ELR (cell line): ENCODE data around the gene EXOSC9.

Experiments used
- DNase-seq: peaks from one replicate; pipeline ENCODE4 v3.0.0-alpha.2; 2015; ENCODE audit warnings: low read depth

Gene EXOSC9

GRCh38 chr4:121800961-121801714 is at the start of gene EXOSC9:
Gene EXOSC9 (plus strand): TSS chr4:121801323. CDS start chr4:121801425, 102 bp downstream.
- DNase-seq: peak; percentile 94

GRCh38 chr4:121752142-121752541 is 49.0 kb upstream of the EXOSC9 start:
- DNase-seq: peak; percentile 78

DNA sequence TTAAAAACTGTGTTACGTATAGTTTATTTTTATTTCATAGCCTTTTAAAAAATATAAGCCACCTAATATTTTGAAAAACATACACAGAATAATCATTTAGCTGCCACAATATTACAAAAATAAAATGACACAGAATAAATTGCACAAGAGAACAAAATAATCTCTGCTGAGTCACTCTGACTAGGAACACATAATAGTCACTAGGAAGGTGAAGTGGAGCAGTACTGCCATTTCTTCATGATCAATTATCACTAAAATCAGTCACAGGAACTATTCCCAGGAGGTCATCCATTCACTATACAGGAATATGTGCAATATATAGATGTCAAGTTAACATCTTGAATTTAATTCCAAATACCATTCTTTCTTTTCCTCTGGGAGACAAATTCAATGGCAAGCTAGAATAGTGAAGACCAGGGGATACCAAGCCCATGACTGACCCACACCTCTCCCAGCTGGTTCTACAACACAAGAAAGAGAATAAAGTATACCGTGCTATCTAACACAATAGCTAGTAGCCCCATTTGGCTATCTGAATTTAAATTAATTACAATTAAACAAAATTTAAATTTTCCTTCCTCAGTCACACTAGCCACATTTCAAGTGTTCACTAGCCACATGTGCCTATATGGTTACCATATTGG is 42.1 kb upstream of the EXOSC9 start:
- peak; percentile 55 for DNase-seq

GRCh38 chr4:121760205-121760604 is 40.9 kb upstream of the EXOSC9 start:
- DNase-seq: no peak

- no peak for DNase-seq
Observed at GRCh38 chr4:121764303-121764701, 36.8 kb upstream of the EXOSC9 start.

DNA sequence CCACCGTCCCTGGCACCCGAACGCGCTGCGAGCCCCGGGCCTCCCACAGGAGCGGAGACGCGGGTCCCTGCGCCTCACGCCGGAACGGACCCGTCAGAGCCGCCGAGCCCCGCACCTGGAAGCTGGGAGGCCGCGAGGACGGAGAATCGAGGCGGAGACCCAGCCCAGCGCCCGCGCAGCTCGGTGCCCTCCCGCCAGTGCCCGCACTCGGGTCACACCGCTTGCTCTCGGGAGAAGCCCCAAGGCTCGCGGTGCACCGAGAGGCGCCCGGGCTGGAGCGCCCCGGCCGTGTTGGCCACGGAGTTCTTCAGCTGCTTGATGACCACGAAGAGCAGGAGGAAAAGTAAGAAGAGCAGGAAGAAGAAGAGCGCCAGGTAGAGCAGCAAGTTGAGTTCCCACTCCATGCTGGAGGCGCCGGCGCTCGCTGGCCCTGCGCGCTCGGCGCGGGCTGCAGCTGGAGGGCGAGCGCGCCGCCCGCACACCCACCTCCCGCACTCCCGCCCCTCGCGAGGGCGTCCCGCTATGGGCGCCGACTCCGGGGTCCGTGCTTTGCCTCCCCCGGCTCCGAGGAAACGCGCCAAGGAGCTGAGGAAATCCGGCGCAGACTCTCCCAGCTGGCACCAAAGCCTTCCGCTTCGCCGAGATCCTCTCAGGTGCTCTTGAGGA is 36.3 kb upstream of the EXOSC9 start, which contains the start of gene SMIM43:
SMIM43 (minus strand) TSS at position 463 of the 666 bp plus-strand sequence; CDS start at position 404, 59 bp downstream.
- peak; percentile 16 for DNase-seq

DNA sequence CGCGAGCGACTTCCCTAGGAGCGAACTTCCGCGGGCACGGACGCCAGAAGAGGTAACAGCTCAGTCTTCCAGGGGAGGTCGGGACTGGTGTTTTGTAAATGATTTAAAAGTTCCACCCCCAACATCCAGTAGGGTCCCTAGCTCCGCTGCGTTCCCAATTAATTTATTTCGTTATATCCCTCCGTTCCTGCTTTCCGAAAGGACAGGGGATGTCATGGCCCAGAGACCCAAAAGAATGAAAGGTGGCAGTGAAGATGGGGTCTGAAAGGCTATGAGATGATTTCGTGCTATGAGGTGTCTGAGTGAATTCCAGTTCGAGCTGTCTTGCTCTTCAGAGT is 35.8 kb upstream of the EXOSC9 start:
- DNase-seq: no peak

- DNase-seq: no peak
Observed at GRCh38 chr4:121765971-121766538, 35.1 kb upstream of the EXOSC9 start.

- no peak for DNase-seq
Observed at GRCh38 chr4:121767166-121767565, 34.0 kb upstream of the EXOSC9 start.

- no peak for DNase-seq
Observed at GRCh38 chr4:121769341-121769740, 31.8 kb upstream of the EXOSC9 start.

GRCh38 chr4:121771869-121772268 is 29.3 kb upstream of the EXOSC9 start:
- no peak for DNase-seq

- no peak for DNase-seq
Observed at GRCh38 chr4:121773883-121774282, 27.2 kb upstream of the EXOSC9 start.

GRCh38 chr4:121776610-121777401 is 24.3 kb upstream of the EXOSC9 start:
- no peak for DNase-seq

DNA sequence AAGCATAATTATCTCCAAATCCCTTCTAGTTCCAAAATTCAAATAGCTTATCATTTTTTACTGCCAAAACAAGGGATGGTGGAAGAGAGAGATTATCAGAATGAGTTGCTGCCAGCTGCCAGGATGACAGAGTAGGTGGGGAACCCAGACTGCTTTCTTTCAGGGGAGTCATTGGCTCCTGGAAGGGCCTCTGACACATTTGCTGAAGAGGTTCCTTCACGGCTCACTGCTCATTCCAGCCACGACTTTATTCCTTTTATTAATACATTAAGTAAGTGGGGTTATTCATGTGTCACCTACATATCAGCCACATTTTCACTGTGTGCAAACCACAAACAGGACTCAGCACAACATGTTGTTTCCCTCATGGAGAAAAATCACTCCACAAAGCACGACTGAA is 23.5 kb upstream of the EXOSC9 start:
- DNase-seq: no peak

GRCh38 chr4:121778991-121779628 is 22.0 kb upstream of the EXOSC9 start:
- no peak for DNase-seq

DNA sequence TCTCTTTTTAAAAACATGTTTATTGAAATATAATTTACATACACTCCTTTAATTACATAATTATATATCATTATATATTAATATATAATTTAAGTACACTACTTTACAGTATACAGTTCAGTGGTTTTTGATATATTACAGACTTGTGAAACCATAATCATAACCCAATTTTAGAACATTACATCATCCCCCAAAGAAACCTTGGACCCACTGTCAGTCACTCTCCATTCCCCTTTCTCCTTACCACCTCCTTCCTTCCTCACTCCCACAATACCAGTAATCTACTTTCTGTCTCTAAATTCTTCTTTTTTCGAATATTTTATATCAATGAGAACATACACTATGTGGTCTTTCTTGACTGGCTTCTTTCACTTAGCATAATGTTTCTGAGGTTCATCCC is 17.9 kb upstream of the EXOSC9 start:
- no peak for DNase-seq

DNA sequence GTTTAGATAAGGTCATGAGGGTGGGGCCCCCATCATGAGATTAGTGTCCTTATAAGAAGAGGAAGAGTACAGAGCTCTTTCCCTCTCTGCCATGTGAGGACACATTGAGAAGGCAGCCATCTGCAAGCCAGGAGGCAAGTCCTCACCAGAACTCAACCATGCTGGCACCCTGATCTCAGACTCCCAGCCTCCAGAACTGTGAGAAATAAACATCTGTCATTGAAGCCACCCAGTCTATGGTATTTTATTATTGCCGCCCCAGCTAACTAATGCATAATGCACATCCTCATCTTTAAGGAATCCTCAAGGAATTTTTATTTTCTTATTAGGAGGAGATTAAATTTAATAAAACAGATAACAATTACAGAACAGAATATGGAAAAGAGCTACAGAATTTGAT is 16.7 kb upstream of the EXOSC9 start:
- peak; percentile 48 for DNase-seq

- DNase-seq: peak; percentile 94
Observed at GRCh38 chr4:121784975-121785374, 16.1 kb upstream of the EXOSC9 start.

- DNase-seq: peak; percentile 26
Observed at GRCh38 chr4:121785479-121785878, 15.6 kb upstream of the EXOSC9 start.

DNA sequence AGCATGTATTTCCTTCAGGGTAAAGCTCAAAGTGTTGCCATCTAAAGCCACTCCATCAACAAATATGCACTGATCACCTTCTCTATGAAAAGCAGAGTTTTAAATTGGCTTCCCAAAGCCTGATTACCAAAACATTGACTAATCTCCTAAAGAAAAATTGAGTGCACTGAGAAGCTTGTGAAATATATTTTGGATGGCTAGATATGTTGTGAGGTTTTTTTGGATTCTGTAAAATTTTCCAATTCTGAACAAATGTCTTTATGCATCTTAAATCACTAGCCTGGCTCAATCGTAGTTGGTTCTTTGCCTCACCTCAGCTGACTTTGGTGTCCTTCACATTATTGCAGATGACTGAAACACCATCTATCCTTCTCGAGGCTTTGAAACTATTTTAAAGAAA is 14.9 kb upstream of the EXOSC9 start:
- DNase-seq: no peak

DNA sequence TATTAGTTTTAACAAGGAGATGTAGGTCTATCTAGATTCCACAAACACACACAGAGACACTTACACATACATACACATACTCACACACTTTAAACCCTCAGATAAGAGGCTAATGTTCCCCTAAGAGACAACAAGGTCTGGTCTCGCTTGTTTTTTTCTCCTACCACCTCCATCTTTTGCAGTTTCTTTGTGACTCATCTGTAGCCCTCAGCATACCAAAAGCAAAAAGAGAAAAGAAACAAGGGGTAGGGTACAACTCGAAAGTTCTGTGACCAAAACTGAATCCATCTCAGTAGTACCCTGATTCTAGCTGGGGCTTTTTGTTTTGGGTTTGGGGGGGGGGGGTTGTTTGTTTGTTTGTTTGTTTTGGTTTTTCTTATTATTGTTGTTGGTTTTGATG is 12.2 kb upstream of the EXOSC9 start:
- DNase-seq: no peak
